Measurements from ENCODE around the gene TMEM54.

DNA sequence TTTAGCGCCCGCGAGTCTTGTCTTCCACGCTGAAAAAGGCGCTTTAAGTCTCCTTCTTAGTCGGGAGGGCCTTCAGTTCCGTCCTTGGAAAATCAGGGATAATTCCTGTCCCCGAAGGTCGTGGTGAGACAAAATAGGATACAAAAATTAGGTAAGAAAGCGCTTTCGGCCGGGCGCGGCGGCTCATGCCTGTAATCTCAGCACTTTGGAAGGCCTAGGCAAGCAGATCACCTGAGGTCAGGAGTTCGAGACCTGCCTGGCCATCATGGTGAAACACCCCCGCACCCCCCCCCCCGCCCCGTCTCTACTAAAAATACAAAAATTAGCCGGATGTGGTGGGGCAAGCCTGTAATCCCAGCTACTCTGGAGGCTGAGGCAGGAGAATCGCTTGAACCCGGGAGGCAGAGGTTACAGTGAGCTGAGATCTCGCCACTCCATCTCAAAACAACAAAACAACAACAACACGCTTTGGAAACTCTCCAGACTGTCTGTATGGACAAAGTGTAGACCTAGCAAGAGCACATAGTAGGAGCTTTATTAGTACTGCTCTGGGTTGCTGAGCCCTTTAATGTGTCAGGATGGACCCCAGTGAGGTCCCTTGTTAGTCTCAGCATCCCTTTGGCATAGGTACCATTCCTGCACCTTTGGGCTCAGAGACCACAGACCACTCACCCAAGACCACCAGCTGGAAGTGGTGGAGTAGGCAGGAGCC lies 790 bp upstream of the TMEM54 start:
- TF ChIP-seq, protein P1, sequence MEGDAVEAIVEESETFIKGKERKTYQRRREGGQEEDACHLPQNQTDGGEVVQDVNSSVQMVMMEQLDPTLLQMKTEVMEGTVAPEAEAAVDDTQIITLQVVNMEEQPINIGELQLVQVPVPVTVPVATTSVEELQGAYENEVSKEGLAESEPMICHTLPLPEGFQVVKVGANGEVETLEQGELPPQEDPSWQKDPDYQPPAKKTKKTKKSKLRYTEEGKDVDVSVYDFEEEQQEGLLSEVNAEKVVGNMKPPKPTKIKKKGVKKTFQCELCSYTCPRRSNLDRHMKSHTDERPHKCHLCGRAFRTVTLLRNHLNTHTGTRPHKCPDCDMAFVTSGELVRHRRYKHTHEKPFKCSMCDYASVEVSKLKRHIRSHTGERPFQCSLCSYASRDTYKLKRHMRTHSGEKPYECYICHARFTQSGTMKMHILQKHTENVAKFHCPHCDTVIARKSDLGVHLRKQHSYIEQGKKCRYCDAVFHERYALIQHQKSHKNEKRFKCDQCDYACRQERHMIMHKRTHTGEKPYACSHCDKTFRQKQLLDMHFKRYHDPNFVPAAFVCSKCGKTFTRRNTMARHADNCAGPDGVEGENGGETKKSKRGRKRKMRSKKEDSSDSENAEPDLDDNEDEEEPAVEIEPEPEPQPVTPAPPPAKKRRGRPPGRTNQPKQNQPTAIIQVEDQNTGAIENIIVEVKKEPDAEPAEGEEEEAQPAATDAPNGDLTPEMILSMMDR (IDR thresholded peaks at IDR 0.05), result no peak
- TF ChIP-seq, protein P2, sequence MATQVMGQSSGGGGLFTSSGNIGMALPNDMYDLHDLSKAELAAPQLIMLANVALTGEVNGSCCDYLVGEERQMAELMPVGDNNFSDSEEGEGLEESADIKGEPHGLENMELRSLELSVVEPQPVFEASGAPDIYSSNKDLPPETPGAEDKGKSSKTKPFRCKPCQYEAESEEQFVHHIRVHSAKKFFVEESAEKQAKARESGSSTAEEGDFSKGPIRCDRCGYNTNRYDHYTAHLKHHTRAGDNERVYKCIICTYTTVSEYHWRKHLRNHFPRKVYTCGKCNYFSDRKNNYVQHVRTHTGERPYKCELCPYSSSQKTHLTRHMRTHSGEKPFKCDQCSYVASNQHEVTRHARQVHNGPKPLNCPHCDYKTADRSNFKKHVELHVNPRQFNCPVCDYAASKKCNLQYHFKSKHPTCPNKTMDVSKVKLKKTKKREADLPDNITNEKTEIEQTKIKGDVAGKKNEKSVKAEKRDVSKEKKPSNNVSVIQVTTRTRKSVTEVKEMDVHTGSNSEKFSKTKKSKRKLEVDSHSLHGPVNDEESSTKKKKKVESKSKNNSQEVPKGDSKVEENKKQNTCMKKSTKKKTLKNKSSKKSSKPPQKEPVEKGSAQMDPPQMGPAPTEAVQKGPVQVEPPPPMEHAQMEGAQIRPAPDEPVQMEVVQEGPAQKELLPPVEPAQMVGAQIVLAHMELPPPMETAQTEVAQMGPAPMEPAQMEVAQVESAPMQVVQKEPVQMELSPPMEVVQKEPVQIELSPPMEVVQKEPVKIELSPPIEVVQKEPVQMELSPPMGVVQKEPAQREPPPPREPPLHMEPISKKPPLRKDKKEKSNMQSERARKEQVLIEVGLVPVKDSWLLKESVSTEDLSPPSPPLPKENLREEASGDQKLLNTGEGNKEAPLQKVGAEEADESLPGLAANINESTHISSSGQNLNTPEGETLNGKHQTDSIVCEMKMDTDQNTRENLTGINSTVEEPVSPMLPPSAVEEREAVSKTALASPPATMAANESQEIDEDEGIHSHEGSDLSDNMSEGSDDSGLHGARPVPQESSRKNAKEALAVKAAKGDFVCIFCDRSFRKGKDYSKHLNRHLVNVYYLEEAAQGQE (IDR thresholded peaks at IDR 0.05; ENCODE audit: insufficient read depth in 1 of 2, low read depth in 2 of 2, low read length in 1 of 2), result no peak
- no peak for TF ChIP-seq POLR2AphosphoS5 (IDR thresholded peaks at IDR 0.05; ENCODE audit: low read depth, low read length)
- no peak for TF ChIP-seq SIN3A (IDR thresholded peaks at IDR 0.05; ENCODE audit: borderline replicate concordance, insufficient read depth, low read depth, low read length)
- TF ChIP-seq TCF7L2 (IDR thresholded peaks at IDR 0.05; ENCODE audit: low read depth, low read length), result no peak

All from Panc1 (cell line).